BLaER1 (cell line): Measurements from ENCODE around the gene GNB5.
A peak's percentile ranks its signal among the peaks of the same experiment; 100 is the strongest.
"Not testable (repeated sequence)": the region's sequence is repeated elsewhere in the genome, so short reads cannot be mapped to it uniquely, and the experiment has no call there.

ENCODE experiments used
- H3K27ac ChIP-seq: shearing (Covaris generic); formaldehyde crosslinking; 2 replicates; pipeline ENCODE4 v1.8.1; 2022
- H3K27me3 ChIP-seq: shearing (Covaris generic); formaldehyde crosslinking; 2 replicates; pipeline ENCODE4 v1.8.1; 2022
- H3K36me3 ChIP-seq: shearing (Covaris generic); formaldehyde crosslinking; 2 replicates; pipeline ENCODE4 v1.8.1; 2022
- H3K4me1 ChIP-seq: shearing (Covaris generic); formaldehyde crosslinking; 2 replicates; pipeline ENCODE4 v1.8.1; 2022
- H3K4me2 ChIP-seq: shearing (Covaris generic); formaldehyde crosslinking; 2 replicates; pipeline ENCODE4 v1.8.1; 2022
- H3K4me3 ChIP-seq: shearing (Covaris generic); formaldehyde crosslinking; 2 replicates; pipeline ENCODE4 v1.8.1; 2022
- H3K9ac ChIP-seq: shearing (Covaris generic); formaldehyde crosslinking; 2 replicates; pipeline ENCODE4 v1.8.1; 2022
- H3K9me3 ChIP-seq: shearing (Covaris generic); formaldehyde crosslinking; 2 replicates; pipeline ENCODE4 v1.8.1; 2022
- H4K20me1 ChIP-seq: shearing (Covaris generic); formaldehyde crosslinking; 2 replicates; pipeline ENCODE4 v1.8.1; 2022
- Cebpa-rat ChIP-seq: shearing (Covaris generic); IDR thresholded peaks from 2 replicates; pipeline ENCODE4 v1.8.1; 2022

The GNB5 gene

DNA sequence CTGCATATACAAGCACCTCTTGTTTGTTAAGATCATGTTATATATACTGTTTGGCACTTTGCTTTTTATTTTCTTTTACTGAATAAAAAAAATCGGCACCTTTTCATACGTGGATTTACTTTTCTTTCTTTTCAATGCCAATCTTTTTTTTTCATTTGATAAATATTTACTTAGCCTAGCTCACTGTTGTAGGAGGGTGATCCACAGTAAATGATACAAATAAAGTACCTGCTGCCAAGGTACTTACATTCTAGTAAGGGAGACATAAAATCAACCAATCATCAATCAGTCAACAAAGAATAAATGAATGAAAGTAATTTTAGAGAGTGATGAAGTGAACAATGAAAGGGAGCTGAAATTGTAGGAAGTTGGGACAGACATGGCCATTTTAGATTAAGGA lies 18.3 kb downstream of the GNB5 start:
- H3K9ac ChIP-seq, result no peak overlapping the region
- H3K4me1 ChIP-seq, result peaks cover 30% of the 10 kb centered on the region
- H3K4me3 ChIP-seq, result no peak overlapping the region
- no peak overlapping the region for H3K4me2 ChIP-seq
- peaks cover 9% of the 10 kb centered on the region for H4K20me1 ChIP-seq
- no peak for TF ChIP-seq Cebpa-rat
- H3K9me3 ChIP-seq, result peaks cover 11% of the 10 kb centered on the region
- H3K27ac ChIP-seq, result no peak overlapping the region
- no peaks in the 10 kb centered on the region for H3K27me3 ChIP-seq
- no peaks in the 10 kb centered on the region for H3K36me3 ChIP-seq

- Histone ChIP-seq H3K27me3 (no peaks in the 10 kb centered on the region), H4K20me1 (peaks cover 9% of the 10 kb centered on the region), H3K9me3 (peaks cover 11% of the 10 kb centered on the region), H3K36me3 (no peaks in the 10 kb centered on the region), H3K4me3 (no peak overlapping the region), H3K4me2 (no peak overlapping the region), H3K4me1 (peaks cover 25% of the 10 kb centered on the region), H3K9ac (no peak overlapping the region), H3K27ac (no peak overlapping the region)
- TF ChIP-seq Cebpa-rat, result no peak
Observed at GRCh38 chr15:52171807-52172206, 19.4 kb downstream of the GNB5 start.

- Histone ChIP-seq H3K27me3 (no peaks in the 10 kb centered on the region), H3K4me2 (no peak overlapping the region), H4K20me1 (peaks cover 5% of the 10 kb centered on the region), H3K36me3 (no peaks in the 10 kb centered on the region), H3K4me1 (peaks cover 21% of the 10 kb centered on the region), H3K4me3 (no peak overlapping the region), H3K27ac (no peak overlapping the region), H3K9ac (no peak overlapping the region), H3K9me3 (peaks cover 11% of the 10 kb centered on the region)
- TF ChIP-seq Cebpa-rat, result no peak
Observed at GRCh38 chr15:52171386-52171785, 19.8 kb downstream of the GNB5 start.

DNA sequence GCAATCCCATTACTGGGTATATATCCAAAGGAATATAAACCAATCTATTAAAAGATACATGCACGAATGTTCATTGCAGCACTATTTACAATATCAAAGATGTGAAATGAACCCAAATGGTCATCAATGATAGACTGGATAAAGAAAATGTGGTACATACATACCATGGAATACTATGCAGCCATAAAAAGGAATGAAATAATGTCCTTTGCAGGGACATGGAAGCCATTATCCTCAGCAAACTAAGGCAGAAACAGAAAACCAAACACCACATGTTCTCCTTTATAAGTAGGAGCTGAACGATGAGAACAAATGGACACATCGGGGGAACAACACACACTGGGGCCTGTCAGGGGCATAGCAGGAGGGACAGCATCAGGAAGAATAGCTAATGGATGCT lies 21.0 kb downstream of the GNB5 start:
- not testable (repeated sequence) for H3K36me3 ChIP-seq, H3K4me2 ChIP-seq, H3K4me3 ChIP-seq, H3K27me3 ChIP-seq, H3K27ac ChIP-seq, H3K9ac ChIP-seq, H4K20me1 ChIP-seq
- Histone ChIP-seq H3K9me3 (peaks cover 11% of the 10 kb centered on the region), H3K4me1 (peaks cover 24% of the 10 kb centered on the region)

DNA sequence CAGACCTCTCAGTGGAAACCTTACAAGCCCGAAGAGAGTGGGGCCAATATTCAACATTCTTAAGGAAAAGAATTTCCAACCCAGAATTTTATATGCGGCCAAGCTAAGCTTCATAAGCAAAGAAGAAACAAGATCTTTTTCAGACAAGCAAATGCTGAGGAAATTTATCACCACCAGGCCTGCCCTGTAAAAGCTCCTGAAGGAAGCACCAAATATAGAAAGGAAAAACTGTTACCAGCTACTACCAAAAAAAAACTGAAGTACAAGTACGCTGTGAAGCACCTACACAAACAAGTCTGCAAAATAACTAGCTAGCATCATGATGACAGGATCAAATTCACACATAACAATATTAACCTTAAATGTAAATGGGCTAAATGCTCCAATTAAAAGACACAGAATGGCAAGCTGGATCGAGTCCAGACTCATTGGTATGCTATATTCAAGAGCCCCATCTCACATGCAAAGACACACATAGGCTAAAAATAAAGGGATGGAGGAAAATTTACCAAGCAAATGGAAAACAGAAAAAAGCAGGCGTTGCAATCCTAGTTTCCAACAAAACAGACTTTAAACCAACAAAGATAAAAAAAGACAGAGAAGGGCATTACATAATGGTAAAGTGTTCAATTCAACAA lies 25.6 kb downstream of the GNB5 start:
- not testable (repeated sequence) for H3K27me3 ChIP-seq, H3K27ac ChIP-seq, H3K4me1 ChIP-seq, H3K9ac ChIP-seq, H4K20me1 ChIP-seq, H3K4me3 ChIP-seq
- Histone ChIP-seq H3K4me2 (peak overlapping the region; percentile 22; the same call in 1 of the 2 replicates), H3K36me3 (peaks cover 29% of the 10 kb centered on the region), H3K9me3 (peaks cover 11% of the 10 kb centered on the region)

- Histone ChIP-seq H3K4me2 (no peak overlapping the region), H3K4me3 (no peak overlapping the region), H3K4me1 (peaks cover 7% of the 10 kb centered on the region), H3K36me3 (peaks cover 38% of the 10 kb centered on the region), H3K9ac (no peak overlapping the region), H4K20me1 (no peaks in the 10 kb centered on the region), H3K27ac (no peak overlapping the region), H3K9me3 (peaks cover 4% of the 10 kb centered on the region; the same call in 1 of the 2 replicates), H3K27me3 (no peaks in the 10 kb centered on the region)
- TF ChIP-seq Cebpa-rat, result no peak
Observed at GRCh38 chr15:52164631-52165265, 26.4 kb downstream of the GNB5 start.

GRCh38 chr15:52163321-52164190 lies 27.6 kb downstream of the GNB5 start:
- no peak overlapping the region for H3K27ac ChIP-seq

DNA sequence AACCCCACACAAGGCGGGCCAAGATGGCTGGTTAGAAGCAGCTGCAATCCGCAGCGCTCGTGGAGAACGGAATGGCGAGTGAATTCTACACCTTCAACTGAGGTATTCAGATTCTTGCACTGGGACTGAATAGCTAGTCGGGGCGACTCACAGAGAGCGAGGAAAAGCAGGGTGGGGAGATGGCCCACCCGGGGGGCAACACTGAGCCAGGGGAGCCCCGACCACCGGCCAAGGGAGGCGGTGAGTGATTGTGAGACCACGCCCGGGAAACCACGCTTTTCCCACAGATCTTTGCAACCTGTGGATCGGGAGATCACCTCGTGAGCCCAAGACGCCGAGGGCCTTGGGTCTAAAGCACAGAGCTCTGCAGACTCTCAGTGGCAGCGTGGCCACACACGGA lies 28.3 kb downstream of the GNB5 start:
- no peak overlapping the region for H3K4me2 ChIP-seq
- H3K27me3 ChIP-seq, result no peaks in the 10 kb centered on the region
- H3K36me3 ChIP-seq, result peaks cover 49% of the 10 kb centered on the region
- no peak overlapping the region for H3K9ac ChIP-seq
- H3K4me1 ChIP-seq, result peaks cover 7% of the 10 kb centered on the region
- no peak overlapping the region for H3K4me3 ChIP-seq
- TF ChIP-seq Cebpa-rat, result no peak
- H3K9me3 ChIP-seq, result no peaks in the 10 kb centered on the region
- no peak overlapping the region for H3K27ac ChIP-seq
- H4K20me1 ChIP-seq, result no peaks in the 10 kb centered on the region

More at GRCh38 chr15:52163321-52164190, 27.6 kb downstream of the GNB5 start:
- no peak for TF ChIP-seq Cebpa-rat
- Histone ChIP-seq H3K4me1 (peaks cover 7% of the 10 kb centered on the region), H4K20me1 (no peaks in the 10 kb centered on the region), H3K9me3 (no peaks in the 10 kb centered on the region), H3K36me3 (peaks cover 49% of the 10 kb centered on the region), H3K4me3 (no peak overlapping the region), H3K27me3 (no peaks in the 10 kb centered on the region), H3K4me2 (no peak overlapping the region), H3K9ac (no peak overlapping the region)

DNA sequence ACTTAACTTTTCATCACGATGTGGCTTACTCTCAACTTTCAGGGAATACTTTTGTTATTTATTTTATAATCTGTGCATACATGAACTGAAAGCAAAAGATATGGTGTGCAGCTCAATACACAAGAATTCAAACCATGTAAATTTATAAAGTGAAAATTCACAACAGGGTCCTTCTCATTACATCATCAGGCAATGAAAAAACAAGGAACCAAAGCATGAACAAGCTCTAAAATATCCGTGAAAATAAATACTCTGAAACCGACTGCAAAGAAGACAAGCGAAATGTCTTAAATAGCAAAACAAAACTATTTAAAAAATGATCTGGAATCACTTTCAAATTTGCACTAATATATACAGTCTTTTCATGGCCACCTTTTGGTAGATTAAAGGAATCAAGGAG lies 28.9 kb downstream of the GNB5 start:
- no peaks in the 10 kb centered on the region for H3K27me3 ChIP-seq
- TF ChIP-seq Cebpa-rat, result no peak
- no peaks in the 10 kb centered on the region for H4K20me1 ChIP-seq
- no peak overlapping the region for H3K4me3 ChIP-seq
- H3K9ac ChIP-seq, result no peak overlapping the region
- peaks cover 7% of the 10 kb centered on the region for H3K4me1 ChIP-seq
- peaks cover 49% of the 10 kb centered on the region for H3K36me3 ChIP-seq
- H3K27ac ChIP-seq, result no peak overlapping the region
- H3K4me2 ChIP-seq, result no peak overlapping the region
- no peaks in the 10 kb centered on the region for H3K9me3 ChIP-seq

DNA sequence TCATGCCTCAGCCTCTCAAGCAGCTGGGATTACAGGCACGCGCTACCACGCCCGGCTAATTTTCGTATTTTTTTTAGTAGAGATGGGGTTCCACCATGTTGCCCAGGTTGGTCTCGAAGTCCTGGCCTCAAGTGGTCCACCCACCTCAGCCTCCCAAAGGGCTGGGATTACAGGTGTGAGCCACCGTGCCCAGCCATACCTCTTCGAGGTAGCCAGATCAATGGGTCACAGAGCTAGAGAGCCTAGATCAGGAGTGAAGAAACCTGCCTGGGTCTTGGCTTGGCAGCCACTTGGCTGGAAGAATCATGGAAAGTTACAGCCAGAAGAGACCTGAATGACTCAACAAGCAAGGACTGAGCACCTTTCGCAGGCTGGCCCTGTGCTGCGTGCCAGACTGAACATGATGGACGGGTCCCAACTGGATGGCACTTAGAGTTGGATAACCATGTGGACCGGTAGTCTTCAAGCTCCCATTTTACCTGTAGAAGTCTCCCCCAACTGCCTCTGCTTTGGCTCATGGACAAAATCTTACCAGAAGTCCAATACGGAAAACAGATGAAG lies 29.7 kb downstream of the GNB5 start:
- Histone ChIP-seq H4K20me1 (no peaks in the 10 kb centered on the region), H3K9me3 (no peaks in the 10 kb centered on the region), H3K9ac (no peak overlapping the region), H3K4me3 (no peak overlapping the region), H3K27me3 (no peaks in the 10 kb centered on the region), H3K27ac (no peak overlapping the region), H3K4me2 (no peak overlapping the region), H3K36me3 (peaks cover 49% of the 10 kb centered on the region), H3K4me1 (peaks cover 9% of the 10 kb centered on the region)
- TF ChIP-seq Cebpa-rat, result no peak
